Neutrophil (primary cell): Measurements from ENCODE around the gene MAN1A1.

Experiments used
- H3K27ac ChIP-seq: fragments of 200-600 bp; sonication (generic); 2 replicates; pipeline ENCODE4 v1.5.1; 2016; ENCODE audit warnings: mild to moderate bottlenecking, moderate library complexity
- H3K27me3 ChIP-seq: fragments of 200-600 bp; sonication (generic); 2 replicates; pipeline ENCODE4 v1.6.0; 2016; ENCODE audit warnings: mild to moderate bottlenecking
- H3K36me3 ChIP-seq: fragments of 200-600 bp; sonication (generic); 2 replicates; pipeline ENCODE4 v1.5.1; 2017
- H3K4me1 ChIP-seq, 2 experiments: fragments of 200-600 bp in 1 of 2; sonication (generic) in 1 of 2; 1 replicate in 1 of 2; 2 replicates in 1 of 2; pipeline versions ENCODE4 v1.5.1 to v1.6.1; 2013 to 2016; ENCODE audit warnings: low read depth in 1 of 2, low read length in 1 of 2, mild to moderate bottlenecking in 1 of 2, moderate library complexity in 1 of 2; ENCODE audit not compliant: control insufficient read depth in 1 of 2, insufficient read depth in 1 of 2
- H3K4me3 ChIP-seq, 2 experiments: fragments of 200-600 bp in 1 of 2; sonication (generic) in 1 of 2; 1 replicate in 1 of 2; 2 replicates in 1 of 2; pipeline ENCODE4 v1.5.1; 2013 to 2016; ENCODE audit warnings: low read depth in 1 of 2, low read length in 1 of 2, mild to moderate bottlenecking in 1 of 2, moderate library complexity in 1 of 2
- H3K9me3 ChIP-seq: fragments of 200-600 bp; sonication (generic); 2 replicates; pipeline ENCODE4 v1.5.1; 2016
- TF ChIP-seq, protein P1 (sequence below): fragments of 200-600 bp; sonication (generic); IDR thresholded peaks from 2 replicates; pipeline ENCODE4 v1.5.1; 2016; ENCODE audit warnings: antibody characterized with exemption

MAN1A1 gene

DNA sequence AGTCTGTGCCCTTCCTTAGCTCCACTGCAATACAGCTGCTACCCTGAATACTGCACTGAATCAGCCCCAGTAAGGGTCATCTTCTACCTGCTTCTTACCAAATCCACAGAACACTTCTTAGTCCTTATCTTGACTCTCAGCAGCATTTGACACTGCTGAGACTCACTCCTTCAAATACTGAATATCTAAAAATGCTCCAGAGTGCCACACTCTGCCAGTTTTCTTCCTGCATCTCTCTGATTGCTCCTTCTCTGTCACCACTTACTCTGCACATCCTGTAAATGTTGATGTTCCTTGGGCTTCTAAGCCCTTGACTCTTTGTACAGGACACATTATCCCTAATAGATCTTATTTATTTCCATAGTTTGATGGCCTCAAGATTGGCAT lies 19.8 kb downstream of the MAN1A1 start:
- Histone ChIP-seq H3K27ac (no peak overlapping the region), H3K9me3 (no peaks in the 10 kb centered on the region), H3K4me1 (peaks cover 6% of the 10 kb centered on the region in 2 experiments), H3K27me3 (no peaks in the 10 kb centered on the region), H3K36me3 (no peaks in the 10 kb centered on the region), H3K4me3 (no peak overlapping the region)
- TF ChIP-seq, protein P1, sequence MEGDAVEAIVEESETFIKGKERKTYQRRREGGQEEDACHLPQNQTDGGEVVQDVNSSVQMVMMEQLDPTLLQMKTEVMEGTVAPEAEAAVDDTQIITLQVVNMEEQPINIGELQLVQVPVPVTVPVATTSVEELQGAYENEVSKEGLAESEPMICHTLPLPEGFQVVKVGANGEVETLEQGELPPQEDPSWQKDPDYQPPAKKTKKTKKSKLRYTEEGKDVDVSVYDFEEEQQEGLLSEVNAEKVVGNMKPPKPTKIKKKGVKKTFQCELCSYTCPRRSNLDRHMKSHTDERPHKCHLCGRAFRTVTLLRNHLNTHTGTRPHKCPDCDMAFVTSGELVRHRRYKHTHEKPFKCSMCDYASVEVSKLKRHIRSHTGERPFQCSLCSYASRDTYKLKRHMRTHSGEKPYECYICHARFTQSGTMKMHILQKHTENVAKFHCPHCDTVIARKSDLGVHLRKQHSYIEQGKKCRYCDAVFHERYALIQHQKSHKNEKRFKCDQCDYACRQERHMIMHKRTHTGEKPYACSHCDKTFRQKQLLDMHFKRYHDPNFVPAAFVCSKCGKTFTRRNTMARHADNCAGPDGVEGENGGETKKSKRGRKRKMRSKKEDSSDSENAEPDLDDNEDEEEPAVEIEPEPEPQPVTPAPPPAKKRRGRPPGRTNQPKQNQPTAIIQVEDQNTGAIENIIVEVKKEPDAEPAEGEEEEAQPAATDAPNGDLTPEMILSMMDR = no peak

- Histone ChIP-seq H3K4me1 (peaks cover 0 to 3% of the 10 kb centered on the region in 2 experiments), H3K9me3 (no peaks in the 10 kb centered on the region), H3K27me3 (no peaks in the 10 kb centered on the region), H3K36me3 (no peaks in the 10 kb centered on the region), H3K4me3 (no peak overlapping the region), H3K27ac (no peak overlapping the region)
- TF ChIP-seq, protein P1 = no peak
Measured at GRCh38 chr6:119328892-119329793, 20.4 kb downstream of the MAN1A1 start.

DNA sequence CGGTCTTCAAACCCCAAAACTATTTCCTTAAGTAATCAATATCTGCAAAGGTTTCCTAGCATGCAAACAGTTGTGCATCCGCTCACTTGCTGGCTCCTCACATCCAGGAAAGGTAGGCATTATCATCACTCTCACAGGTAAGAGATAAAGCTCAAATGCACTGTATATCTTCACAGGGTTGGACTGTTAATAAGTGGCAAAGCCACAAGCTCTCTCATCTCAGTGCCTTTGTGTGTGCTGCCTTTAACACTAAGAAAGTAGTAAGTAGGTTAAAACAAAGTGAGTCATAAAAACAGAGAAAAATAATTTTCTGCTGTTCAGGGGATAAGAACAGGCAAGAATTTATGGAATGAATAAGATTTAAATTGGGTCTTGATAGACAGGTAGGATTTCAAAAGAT lies 21.3 kb downstream of the MAN1A1 start:
- no peak overlapping the region for H3K4me3 ChIP-seq
- H3K27me3 ChIP-seq = no peaks in the 10 kb centered on the region
- H3K27ac ChIP-seq = no peak overlapping the region
- no peaks in the 10 kb centered on the region for H3K36me3 ChIP-seq
- TF ChIP-seq, protein P1 = no peak
- peaks cover 0 to 3% of the 10 kb centered on the region in 2 experiments for H3K4me1 ChIP-seq
- H3K9me3 ChIP-seq = no peaks in the 10 kb centered on the region

DNA sequence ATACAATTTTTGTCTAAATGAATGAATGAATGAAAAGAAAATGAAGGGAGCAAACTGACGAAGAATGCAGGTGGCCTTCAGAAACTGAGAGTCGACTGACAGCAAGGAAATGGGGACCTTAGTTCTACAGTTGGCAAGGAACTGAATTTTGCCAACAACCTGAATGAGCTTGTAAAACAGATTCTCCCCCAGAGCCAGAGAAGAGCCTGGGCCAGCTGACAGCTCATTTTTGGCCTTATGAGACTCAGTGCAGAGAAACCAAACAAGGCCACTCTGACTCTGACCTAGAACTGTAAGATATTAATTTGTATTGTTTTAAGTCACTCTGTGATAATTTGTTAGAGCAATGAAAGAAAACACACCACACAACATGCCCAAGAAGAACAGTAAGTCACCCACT lies 21.8 kb downstream of the MAN1A1 start:
- no peaks in the 10 kb centered on the region for H3K27me3 ChIP-seq
- H3K27ac ChIP-seq = no peak overlapping the region
- no peak overlapping the region for H3K4me3 ChIP-seq
- no peaks in the 10 kb centered on the region for H3K36me3 ChIP-seq
- TF ChIP-seq, protein P1 = no peak
- H3K4me1 ChIP-seq = peaks cover 0 to 3% of the 10 kb centered on the region in 2 experiments
- H3K9me3 ChIP-seq = no peaks in the 10 kb centered on the region

DNA sequence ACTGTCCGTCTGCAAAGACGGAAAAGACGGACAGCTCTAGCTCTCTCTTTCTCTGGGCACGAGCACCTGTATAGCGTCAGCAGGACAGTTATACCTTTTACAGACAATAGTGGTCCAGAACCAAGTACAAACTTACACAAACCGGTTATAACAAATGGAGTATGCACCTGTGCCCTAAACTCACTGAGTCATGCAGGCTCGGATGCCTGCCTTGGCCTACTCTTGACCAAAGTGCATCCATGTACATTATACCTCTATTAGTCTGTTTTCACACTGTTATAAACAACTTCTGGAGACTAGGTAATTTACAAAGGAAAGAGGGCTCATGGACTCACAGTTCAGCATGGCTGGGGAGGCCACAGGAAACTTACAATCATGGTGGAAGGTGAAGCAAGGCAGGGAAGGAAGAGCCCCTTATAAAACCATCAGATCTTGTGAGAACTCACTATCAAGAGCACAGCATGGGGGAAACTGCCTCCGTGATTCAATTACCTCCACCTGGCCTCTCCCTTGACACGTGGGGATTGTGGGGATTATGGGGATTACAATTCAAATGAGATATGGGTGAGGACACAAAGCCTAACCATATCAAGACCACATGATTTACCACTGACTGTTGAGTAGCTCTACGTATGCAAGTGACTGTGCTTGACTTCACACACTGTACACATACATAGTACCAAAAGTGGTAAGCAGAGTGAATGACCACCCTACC lies 23.1 kb downstream of the MAN1A1 start:
- no peak overlapping the region for H3K4me3 ChIP-seq
- no peaks in the 10 kb centered on the region for H3K4me1 ChIP-seq
- TF ChIP-seq, protein P1 = no peak
- H3K9me3 ChIP-seq = no peaks in the 10 kb centered on the region
- H3K36me3 ChIP-seq = no peaks in the 10 kb centered on the region
- H3K27ac ChIP-seq = no peak overlapping the region
- no peaks in the 10 kb centered on the region for H3K27me3 ChIP-seq
